AG08396 (cell line): Measurements from ENCODE around the gene ZNF524.
"Not testable (repeated sequence)": the region's sequence is repeated elsewhere in the genome, so short reads cannot be mapped to it uniquely, and the experiment has no call there.

Source experiments
- DNase-seq: peaks from one replicate; pipeline ENCODE4 v3.0.0; 2012; ENCODE audit warnings: low spot score, mixed read lengths

The ZNF524 gene

GRCh38 chr19:55599842-55600661 is at the start of gene ZNF524:
TSS of gene ZNF524 (plus strand) at chr19:55600288. CDS start at chr19:55602113, 1,825 bp downstream.
- peak; percentile 90 for DNase-seq

GRCh38 chr19:55550321-55550650 is 49.8 kb upstream of the ZNF524 start:
- DNase-seq, result no peak

- DNase-seq, result no peak
Observed at GRCh38 chr19:55552206-55552605, 47.9 kb upstream of the ZNF524 start.

- DNase-seq, result peak; percentile 50
Observed at GRCh38 chr19:55552620-55553019, 47.5 kb upstream of the ZNF524 start.

- DNase-seq, result no peak
Observed at GRCh38 chr19:55553217-55554182, 46.6 kb upstream of the ZNF524 start.

- no peak for DNase-seq
Observed at GRCh38 chr19:55554302-55554701, 45.8 kb upstream of the ZNF524 start.

- no peak for DNase-seq
Observed at GRCh38 chr19:55554741-55555152, 45.3 kb upstream of the ZNF524 start.

- DNase-seq, result no peak
Observed at GRCh38 chr19:55559684-55560083, 40.4 kb upstream of the ZNF524 start.

- peak; percentile 58 for DNase-seq
Observed at GRCh38 chr19:55563261-55563690, 36.8 kb upstream of the ZNF524 start.

GRCh38 chr19:55566823-55567222 is 33.3 kb upstream of the ZNF524 start:
- no peak for DNase-seq

GRCh38 chr19:55567708-55568328 is 32.3 kb upstream of the ZNF524 start:
- DNase-seq, result no peak

- not testable (repeated sequence) for DNase-seq
Observed at GRCh38 chr19:55569477-55569876, 30.6 kb upstream of the ZNF524 start.

- not testable (repeated sequence) for DNase-seq
Observed at GRCh38 chr19:55573929-55574328, 26.2 kb upstream of the ZNF524 start.

GRCh38 chr19:55576746-55577145 is 23.3 kb upstream of the ZNF524 start:
- no peak for DNase-seq

GRCh38 chr19:55578031-55578760 is 21.9 kb upstream of the ZNF524 start:
- DNase-seq, result no peak

GRCh38 chr19:55578761-55579747 is 21.0 kb upstream of the ZNF524 start:
- no peak for DNase-seq

GRCh38 chr19:55579766-55580621 is 20.1 kb upstream of the ZNF524 start:
- peak; percentile 53 for DNase-seq

GRCh38 chr19:55580628-55581144 is 19.4 kb upstream of the ZNF524 start, which contains the start of gene ZNF579:
TSS of gene ZNF579 (minus strand) at chr19:55580848. CDS start at chr19:55579639, 1,209 bp downstream.
- peak; percentile 94 for DNase-seq
